NCI-H2107 (cell line): ENCODE data around the gene EVI5.

Experiments
- DNase-seq: peaks from one replicate; lab custom pipeline; 2025; lab: John Stamatoyannopoulos, UW

The EVI5 gene

DNA sequence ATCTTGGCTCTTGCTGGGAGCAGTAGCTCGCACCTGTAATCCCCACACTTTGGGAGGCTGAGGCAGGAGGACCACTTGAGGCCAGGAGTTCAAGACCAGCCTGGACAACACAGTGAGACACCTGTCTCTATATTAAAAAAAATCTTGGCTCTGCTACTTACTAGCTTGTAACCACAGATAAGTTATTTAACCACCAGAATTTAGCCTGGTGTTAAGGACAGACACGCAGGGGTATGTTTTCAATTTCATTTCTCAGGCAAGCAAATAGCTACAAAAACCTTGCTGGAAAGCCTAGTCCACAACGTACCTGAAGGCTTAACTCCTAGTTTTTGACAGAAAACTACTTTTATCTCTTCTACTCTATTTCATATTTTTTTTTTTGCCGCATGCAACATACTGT lies 273.4 kb downstream of the EVI5 start:
- DNase-seq = no peak

DNA sequence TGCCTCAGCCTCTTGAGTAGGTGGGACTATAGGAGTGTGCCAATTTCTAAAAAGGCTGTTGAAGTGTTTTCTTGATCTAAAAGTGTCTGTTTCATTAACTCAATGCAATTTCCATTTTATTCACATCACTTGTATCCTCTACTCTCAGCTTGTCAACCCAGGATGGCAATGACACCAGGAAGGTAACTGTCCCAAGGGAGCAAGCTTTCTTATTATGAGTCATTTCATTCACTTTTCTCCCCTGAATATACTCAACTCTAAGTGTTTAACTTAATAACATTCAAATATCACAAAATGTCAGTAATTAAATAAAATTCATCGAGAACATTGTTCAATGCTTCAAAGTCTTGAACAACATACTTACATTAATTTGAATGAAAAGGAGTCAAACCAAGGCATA lies 275.3 kb downstream of the EVI5 start:
- no peak for DNase-seq

DNA sequence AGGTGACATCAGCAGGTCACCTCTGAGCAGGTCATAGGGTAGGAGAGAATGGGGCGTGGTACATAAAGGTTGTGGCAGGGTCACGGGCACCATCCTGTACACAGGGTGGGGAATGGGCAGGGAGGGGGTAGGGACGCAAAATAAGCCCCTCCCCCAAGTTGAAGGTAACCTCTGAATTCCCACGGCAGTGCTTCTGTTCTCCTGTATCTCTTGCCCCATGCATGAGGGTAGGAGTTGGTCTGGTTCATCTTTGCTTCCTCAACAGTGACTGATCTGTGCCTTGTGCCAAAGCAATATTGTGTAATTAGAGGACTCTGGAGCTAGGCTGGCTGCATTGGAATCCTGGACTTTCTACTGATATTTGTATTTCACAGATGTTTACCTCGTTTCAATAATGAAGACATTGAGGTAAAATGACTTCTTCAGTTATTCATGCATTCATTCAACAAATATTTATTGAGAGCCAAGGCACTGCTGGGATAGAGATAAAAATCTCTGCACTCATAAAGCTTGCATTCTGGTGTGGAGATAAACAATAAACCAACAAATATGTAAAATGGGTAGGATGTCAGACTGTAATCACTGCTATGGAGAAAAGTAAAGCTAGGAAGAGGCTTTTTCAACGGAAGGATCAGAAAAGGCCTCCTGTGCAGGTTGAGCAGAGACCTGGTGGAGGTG lies 279.8 kb downstream of the EVI5 start:
- no peak for DNase-seq

DNA sequence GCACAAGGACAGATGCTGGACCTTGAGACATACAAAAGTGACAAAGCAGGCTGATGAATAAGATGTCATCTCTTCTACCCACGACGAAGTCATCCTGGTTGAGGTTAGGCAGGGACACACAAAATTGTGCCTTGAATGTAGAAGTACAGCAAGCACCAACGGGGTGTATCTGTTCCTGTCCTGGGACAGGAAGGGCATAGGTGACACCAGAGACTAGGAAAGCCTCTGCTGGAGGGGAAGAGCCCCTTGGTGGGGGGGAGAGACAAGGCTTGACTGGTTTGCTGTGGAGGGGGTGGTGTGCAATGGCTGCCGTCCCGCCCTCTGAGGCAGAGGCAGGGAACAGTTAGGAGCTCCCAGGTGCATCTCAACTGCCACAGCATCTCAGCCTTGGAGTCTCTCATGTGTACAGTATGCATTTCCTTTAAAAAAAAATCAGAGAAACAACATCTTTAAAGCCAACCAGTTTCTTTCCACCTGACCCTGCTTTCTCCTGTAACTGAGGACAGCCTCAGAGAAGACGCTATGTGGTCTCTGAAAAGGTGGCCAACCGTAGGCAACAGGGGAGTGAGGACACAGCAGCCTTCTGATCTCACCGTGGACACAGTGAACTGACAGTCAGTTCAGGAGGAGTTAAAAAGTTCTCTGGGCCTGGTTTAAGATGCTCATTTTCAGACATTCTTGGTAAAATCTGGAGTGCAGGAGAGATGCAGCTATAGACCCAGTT lies 280.5 kb downstream of the EVI5 start:
- no peak for DNase-seq

DNA sequence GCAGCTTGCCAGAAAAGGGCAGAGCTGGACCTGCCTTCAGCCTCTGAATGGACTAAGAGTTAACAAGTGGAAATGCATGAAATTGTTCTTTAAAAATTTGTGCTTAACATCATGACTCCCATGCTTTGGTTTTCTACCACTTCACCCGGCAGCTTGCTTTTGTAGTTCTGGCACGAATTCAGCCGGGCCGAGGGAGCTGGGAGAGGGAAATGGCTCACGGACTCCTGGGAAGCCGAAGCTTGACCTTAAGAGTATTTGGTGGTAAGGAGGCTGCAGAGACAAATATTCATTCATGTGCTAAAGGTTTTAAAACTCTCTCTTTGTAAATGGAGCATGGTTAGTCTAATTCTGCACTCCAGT lies 281.0 kb downstream of the EVI5 start:
- DNase-seq = no peak

DNA sequence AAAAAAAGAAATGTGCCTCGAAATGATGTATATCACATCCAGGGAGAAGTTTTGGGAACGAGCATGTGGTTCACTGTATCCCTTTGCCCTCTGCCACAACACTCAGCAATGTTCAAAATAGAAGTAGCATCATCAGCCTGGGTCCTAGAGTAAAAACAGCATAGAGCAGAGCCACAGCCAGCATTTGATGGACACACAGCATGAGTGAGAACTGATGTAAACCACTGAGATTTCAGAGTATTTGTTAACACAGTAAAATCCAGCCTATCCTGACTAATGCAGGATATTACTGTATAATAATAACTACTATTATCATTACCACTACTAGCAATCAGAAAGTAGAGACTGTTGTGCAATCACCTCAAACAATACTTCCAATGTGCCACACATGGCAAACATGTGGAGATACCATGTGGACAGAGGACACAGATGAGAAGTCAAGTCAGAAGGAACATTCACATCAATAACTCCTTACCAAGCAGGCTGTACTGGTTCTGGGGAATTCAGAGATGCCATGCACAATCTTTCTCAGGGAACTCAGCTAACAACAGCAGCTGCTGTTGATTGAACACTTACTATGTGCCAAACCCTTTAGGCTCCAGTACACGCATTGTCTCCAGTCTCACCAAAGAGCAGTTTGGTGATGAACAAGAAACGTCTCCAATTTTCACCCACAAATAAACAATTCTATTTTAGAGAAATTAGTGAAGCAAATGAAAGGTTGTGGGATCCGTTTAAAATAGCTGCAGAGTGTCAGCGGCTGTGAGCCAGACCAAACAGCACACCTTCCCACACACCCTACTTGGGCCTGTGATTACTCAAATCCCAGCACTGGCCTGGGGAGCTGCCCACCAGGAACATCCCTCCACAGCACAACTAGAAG lies 281.6 kb downstream of the EVI5 start:
- no peak for DNase-seq

DNA sequence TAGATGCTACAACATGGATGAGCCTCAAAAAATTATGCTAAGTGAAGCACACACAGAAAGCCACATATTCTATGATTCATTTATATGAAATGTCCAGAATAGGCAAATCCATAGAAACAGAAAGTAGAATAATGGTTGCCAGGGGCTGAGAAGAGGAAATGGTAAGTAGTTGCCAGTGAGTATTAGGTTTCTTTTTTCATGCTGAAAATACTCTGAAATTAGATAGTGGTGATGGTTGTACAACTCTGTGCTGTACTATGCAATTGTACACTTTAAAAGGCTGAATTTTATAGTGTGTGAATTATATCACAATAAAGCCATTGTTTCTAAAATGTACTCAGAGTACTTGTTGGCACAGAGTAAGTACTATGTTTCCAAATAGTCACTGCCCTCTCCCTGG lies 282.7 kb downstream of the EVI5 start:
- DNase-seq = no peak

DNA sequence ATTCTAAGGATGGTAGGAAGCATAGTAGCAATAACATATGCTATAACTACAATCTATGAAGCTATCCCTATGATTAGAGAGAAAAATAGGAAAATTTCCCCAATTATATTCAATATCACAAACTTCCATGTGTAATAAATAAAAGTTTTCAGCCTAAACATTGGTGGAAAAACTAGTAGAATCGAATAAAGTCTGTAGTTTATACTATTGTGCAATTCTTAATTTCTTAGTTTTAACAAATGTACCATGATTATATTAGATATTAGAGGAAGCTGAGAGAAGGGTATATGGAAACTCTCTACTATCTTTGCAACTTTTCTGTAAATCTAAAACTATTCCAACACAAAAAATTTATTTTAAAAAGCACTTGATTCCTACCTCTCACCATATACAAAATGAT lies 284.4 kb downstream of the EVI5 start:
- no peak for DNase-seq

DNA sequence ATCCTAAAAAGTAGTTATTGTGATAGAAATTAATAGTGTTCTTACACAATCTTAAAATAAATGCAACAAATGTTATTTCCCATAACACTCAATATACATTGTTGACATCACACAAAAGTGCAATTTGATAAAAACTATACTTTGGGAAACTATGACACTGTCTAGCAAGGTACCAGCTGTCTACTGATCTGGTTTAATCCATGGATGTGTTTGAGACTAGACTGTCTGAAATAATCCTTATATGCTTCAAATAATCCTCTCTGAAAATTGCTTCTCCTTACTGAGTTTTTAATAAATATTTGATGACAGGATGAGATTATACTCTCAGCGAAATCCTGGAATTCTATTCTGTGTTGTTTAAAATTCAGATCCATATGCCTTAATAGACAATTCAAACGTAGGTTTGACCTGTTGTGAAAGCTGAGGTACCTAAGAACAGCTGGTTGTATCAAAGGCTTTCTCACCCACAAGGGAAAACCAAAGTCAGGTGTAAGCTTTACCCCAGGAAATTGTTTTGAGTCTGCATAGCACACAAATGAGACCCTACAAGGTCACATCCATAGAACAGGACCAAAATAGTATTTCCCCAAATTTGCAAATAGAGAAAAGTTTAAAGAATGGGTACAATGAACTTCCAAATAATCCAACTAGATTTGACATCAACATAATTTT lies 289.4 kb downstream of the EVI5 start:
- DNase-seq = no peak

DNA sequence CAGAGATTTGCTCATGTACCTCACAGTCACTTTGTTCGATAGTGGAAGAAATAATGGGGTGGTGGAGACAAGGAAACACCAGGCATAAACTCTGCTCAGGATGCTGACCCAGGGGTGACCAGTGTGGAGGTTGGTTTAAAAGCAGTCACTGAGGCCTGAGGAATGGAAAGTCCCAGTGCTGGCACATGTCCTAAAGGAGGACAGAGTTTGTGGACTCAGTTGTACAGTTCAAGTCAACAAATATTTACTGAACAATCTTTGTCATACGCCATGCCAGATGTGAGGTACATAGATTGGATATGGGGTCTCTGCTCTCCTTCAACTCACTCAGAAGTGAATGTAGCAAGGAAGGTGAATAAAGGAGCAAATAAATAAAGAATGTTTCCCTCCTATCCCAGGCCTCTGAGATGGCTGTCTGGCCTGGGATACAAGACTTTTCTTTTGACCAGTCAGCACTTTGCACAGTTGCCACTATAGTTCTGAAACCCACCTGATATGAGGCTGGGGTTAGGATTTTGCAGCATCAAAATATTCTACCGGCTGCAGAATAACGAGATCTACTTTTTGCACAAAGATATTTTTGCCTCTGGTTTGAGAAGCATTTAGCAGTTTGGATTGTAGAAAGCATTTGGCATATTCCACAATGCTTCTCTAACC lies 290.3 kb downstream of the EVI5 start:
- no peak for DNase-seq

DNA sequence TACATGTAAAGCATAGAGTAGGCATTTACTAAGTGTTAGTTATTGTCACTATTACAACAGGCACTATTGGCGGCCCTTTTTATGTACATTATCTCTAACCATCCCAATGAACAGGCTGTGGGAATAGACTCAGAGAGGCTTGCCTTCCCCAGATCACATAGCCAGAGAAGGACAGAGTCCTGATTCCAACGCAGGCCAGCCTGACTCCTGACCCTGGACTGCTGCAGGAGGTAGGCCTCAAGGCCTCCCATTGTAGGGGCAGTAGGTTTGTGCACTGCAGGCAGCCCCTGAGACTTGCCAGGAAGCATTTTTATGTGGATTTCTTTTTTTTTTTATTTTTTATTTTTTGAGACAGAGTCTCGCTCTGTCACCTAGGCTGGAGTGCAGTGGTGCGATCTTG lies 291.8 kb downstream of the EVI5 start:
- no peak for DNase-seq

DNA sequence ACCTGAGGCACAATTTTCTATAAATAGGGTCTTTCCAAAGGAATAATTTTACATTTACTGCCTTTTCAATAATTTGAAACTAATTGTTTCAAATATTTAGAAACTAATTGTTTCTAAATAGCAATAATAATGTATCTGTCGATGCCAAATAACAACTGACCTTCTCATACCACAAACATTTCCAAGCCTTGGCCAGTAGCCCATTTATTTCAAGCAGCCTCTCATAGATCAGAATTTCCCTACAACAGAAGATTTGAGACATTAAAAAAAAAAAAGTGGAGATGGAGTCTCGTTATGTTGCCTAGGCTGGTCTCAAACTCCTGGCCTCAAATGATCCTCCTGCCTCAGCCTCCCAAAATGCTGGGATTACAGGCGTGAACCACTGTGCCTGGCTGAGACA lies 296.1 kb downstream of the EVI5 start:
- DNase-seq = no peak

DNA sequence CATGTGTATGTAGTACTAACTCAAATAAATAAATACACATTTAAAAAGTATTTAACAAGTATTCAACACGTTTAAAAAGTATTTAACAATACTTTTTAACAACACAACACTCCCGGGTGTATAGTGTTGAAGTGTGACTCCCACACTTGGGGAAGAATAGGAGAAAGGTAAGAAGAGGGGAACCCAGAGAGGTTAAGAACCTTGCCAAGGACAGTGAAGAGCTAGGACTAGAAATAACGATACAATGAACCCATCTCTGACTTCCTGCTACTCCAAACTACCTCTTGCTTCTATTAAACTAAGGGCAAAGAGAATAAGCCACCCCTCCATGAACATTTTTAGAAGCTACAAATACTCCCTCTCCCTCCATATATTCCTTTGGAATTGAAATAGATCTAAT lies 296.5 kb downstream of the EVI5 start:
- DNase-seq = no peak

DNA sequence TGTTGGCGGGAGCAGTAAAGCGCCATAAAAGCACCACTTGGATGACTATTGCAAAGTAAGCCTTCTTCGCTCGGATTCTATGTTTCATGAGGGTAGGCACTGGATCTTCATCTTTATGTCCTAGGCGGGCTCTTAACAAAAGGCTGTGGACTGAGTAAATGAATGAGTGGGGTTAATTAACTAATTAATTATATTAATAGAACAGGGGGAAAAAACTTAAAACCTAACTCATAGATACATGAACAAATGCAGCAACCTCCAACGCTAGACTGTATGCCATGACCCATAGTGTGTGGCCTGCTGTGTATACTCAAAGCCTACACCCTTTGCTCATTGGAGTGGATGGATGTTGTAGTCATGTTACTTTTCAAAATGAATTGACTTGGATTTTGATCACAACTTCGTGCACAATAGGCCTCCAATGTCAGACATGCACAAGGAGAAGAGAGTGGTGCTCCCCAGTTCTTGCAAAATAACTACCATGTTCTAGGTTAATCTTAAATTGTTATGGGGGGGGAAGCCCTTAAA lies 297.8 kb downstream of the EVI5 start:
- DNase-seq = no peak

DNA sequence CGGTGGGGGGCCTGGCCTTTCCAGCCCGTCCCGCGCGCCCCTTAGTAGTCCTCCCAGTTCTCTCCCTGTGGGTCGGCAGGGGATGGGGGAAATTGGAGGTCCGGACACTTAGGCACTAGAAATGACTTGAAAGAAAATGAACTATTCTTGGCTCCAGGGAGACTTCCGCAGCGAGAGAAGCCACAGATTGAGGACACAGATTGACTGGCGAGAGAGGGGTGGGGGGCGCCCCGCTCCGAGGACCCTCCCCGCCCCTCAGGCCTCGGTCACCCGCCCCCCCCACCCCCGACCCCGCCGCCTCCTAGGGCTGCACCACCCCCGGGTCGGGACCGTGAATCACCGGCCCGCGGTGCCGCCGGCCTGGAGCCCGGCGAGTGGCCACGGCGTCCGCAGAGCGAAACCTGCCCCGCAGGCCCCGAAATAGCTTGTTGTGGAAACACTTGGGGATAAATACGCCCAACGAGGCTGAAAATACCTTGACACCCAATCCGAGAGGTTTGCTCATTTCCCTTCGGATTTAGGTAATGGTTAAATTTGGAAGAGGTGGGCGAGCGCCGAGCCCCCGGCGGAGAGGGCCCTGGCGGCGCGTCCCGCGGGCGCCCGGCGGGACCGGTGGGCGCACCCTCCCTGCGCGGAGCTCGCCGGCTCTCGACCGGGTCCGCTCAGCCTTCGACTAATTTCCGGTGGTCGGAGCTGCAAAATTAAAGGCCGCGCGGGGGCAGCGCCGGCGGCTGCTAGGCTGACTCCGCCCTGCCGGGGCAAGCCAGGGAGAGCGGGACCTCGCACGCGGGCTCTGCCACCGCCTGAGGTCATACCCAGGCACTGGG lies 298.4 kb downstream of the EVI5 start, which contains the start of gene GFI1:
GFI1 (minus strand) TSS at position 675 of the 827 bp plus-strand sequence. CDS start 3,438 bp downstream, outside the sequence.
- DNase-seq = no peak

DNA sequence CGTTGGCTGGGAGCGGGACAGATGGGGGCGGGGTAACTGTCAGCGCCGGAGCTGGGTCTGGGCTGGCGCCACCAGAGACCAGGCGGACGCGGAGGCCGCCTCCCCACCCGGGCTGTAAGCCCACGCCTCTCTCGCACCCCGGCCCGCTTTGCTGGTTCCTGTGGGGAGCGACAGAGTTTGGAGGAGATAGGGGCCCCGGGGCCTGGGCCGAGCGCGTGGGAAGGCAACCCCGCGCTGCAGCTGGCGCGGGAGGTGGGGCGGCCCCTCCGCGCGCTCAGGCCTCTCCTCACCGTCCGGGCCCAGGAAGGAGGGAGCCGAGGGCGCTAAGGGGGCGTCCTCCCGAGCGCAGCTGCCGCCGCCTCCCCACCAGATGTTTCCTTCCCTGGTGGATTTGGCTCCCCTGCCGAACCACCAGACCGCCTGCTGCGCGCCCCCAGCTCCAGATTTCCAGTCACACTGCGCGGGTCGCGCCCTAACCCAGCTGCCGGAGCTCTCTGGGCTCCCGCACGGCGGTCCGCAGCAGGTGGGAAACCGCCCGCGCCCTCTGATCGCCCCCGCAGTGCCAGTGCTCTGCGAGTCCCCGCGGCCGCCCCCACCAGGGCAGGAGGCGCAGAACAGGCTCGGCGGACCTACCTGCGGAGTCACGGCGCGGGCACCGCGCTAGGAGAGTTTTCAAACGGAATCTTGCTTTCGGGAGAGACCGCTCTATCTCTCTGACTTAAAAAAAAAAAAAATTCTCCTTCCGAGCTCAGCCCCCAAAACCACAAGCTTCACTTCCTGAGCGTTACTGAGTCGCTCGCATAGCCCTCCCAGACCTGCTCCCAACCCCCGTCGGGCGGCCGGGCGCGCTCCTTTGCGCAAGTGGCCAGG lies 299.3 kb downstream of the EVI5 start:
- no peak for DNase-seq

DNA sequence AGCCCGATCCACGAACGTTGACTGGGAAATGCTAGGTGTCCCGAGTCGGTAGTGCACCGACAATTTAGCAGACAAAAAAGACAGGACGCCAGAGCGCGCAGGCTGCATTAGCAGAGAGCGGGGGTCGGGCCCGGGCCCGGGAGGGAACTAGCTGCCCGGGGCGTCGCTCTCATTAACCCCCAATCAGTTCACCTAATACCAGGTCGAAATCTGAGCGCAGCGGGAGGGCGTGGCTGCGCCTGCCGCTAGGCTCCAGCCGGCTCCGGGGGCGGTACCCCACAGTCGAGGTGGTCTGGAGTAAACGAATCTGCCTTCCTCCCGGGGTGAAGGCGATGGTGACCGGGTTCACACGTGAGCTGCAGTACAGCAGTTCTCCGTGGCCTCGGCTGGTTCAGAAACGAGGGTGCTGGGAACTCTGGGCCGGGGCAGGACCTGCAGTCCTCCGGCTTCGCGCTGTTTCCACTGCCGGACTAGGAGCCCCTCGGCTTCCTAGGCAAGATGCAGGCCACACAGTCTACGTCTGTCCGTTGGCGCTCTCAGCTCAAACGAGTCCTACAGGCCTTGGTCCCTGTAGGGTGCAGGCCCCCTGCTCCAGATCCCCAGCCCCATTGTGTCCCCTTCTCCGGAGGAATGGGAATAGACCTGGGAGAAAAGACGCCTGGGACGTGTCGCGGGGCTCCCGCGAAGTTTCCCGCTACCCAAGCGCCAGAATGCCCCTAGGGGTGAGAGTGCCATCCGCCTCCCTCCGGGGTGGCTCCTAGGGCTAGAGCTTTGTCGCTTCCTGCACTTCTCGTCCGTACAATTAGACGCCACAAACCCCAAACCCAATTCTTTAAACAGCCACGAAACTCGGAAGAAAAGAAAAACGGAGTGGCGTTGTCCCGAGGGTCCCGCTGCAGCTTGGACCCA lies 300.2 kb downstream of the EVI5 start:
- no peak for DNase-seq
